ENCODE measurements around the gene AOPEP. TPM values are rescaled to one million over a fixed set of nuclear protein-coding genes. Genes with fewer than 3 reads are reported as not detected.

AOPEP gene
- total RNA-seq, 1 donor from 2014 or later = 92.3 TPM

DNA sequence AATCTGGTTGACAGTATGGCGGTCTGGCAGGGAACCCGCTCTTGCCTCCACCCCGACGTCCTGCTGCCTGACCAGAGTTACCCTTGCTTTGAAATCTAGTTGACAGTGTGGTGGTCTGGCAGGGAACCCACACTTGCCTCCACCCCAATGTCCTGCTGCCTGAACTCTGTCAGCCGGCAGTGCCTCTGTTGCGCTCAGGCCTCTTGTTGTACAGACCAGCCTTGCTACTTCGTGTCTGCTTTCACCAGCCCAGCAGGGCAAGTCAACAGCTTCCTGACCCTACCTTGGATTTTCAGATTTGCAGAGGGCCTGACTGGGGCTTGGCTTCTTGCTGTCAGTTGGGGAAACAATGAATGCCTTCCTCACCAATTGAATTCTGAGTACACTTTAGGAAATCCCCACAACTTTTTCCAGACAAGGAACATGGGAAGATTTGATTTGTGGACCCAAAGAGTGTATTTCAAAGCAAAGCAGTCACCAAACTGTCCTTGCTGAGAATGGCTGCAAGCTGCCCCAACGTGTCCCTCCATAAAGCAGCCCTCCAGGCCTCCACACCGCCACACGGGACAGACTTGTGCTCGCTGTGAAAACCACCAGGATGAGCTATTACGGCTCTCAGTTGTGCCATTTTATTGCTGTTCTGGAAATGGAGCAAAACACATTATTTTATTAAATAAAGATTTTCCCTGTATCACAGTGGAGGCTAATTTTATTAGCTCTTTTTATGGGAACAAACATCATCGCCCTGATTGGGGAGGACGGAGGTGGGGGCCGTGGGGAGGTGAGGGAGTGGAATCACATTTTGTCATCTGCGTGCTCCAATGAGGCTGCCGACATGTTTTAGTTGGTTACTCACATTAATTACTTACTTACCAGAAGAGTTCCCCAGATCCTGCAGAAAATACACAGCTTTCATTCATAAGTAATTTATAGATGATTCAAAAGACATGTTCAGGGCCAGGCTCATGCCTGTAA, 189.3 kb downstream of the AOPEP start:
- TF ChIP-seq CTCF (IDR thresholded peaks at IDR 0.05) = no peak
- Mint-ChIP-seq H3K27ac (ENCODE audit: unreplicated experiment) (peak overlapping the region; percentile 86), H3K36me3 (ENCODE audit: low read depth) (no peaks in the 10 kb centered on the region), H3K27me3 (ENCODE audit: low read depth) (no peaks in the 10 kb centered on the region), H3K4me3 (ENCODE audit: unreplicated experiment) (no peak overlapping the region), H3K9me3 (ENCODE audit: low read depth) (peaks cover 4% of the 10 kb centered on the region), H3K4me1 (ENCODE audit: low read depth) (peaks cover 89% of the 10 kb centered on the region)
- DNase-seq (ENCODE audit: low spot score) = no peak

DNA sequence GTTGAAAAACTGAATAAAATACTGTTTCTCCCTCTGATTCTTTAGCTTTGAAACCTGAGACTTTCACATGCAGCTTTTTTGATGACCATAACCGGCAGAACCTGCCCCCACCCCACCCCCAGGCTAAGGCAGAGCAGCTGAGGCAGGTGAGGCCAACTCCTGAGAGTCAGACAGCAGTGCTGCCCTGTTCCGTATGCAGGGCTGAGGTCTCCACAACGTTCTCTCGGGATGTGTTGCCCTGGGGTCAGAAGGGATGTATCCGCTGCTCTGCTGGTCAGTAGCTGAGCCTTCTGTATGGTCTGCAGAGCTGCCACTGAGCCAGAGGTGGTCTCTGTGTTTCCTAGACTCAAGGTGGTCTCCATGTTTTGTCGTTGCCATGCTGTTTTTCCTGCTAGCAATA, 190.5 kb downstream of the AOPEP start:
- Mint-ChIP-seq H3K36me3 (ENCODE audit: low read depth) (no peaks in the 10 kb centered on the region), H3K27me3 (ENCODE audit: low read depth) (no peaks in the 10 kb centered on the region), H3K9me3 (ENCODE audit: low read depth) (peaks cover 4% of the 10 kb centered on the region), H3K27ac (ENCODE audit: unreplicated experiment) (peak overlapping the region; percentile 78), H3K4me1 (ENCODE audit: low read depth) (peaks cover 91% of the 10 kb centered on the region), H3K4me3 (ENCODE audit: unreplicated experiment) (no peak overlapping the region)
- no peak for TF ChIP-seq CTCF (IDR thresholded peaks at IDR 0.05)
- no peak for DNase-seq (ENCODE audit: low spot score)

DNA sequence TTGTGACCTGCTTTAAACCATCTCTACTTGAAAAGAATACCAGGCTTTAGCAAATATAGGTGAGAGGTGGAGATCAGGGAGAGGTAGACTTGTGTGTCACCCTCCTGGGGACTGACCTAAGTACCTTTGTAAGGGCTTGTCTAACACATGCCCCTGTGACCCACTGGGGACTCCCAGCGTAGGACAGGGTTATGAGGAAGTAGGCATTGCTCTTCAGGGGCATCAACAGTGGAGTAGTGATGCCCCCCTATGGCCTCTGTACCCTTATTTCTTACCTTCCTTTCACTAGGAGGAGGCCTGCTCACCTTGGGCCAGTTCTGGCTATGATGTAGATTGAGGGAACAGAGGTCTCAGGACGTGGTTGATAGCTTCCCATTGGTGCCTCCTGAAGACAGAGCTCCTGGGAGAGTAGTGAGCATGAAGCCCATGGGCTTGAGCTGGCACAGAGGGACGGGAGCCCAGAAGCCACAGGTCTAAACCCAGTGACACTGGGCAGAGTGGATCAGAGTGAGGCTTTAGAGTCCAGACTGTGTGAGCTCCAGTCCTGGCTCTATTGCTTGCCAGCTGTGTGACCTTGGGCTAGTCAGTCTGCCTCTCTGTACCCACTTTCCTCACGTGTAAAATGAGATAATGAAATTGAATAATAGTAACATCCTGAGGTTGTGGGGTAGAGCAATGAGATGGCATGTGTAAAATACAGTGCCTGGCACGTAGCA, 191.7 kb downstream of the AOPEP start:
- H3K27me3 Mint-ChIP-seq (ENCODE audit: low read depth) = no peaks in the 10 kb centered on the region
- H3K4me1 Mint-ChIP-seq (ENCODE audit: low read depth) = peaks cover 90% of the 10 kb centered on the region
- no peak for TF ChIP-seq CTCF (IDR thresholded peaks at IDR 0.05)
- H3K27ac Mint-ChIP-seq (ENCODE audit: unreplicated experiment) = peak overlapping the region; percentile 18
- no peak for DNase-seq (ENCODE audit: low spot score)
- no peaks in the 10 kb centered on the region for H3K9me3 Mint-ChIP-seq (ENCODE audit: low read depth)
- no peak overlapping the region for H3K4me3 Mint-ChIP-seq (ENCODE audit: unreplicated experiment)
- no peaks in the 10 kb centered on the region for H3K36me3 Mint-ChIP-seq (ENCODE audit: low read depth)

DNA sequence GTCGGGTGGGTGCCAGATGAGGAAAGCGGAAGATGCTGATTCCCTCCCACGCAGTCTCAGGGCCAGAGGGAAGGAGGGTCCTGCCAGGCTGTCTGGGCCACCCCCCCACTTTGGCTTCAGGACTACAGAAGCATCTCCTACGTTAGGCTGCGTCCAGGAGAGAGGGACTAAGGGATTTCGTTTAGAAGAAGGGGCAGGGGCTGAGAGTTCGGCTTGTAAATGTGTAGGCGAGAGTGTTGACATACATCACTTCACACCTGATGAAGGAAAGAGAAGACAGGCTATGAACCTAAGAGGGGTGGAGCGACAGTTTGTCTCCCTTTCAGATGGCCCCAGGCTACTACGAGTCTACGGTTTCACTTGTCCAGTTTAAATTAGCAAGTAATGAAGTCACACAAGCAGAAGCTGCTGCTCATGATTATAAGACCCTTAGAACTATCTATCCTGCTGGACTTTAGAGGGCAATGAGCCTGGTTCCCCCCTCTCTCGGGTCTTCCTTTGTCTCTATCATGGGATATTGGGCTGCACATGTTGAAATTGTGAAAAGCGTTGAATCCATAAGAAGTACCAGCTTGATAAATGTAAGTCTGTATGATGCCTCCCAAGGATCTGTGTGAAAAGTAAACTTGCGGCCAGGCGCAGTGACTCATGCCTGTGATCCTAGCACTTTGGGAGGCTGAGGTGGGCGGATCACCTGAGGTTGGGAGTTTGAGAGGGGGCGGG, 193.0 kb downstream of the AOPEP start:
- no peaks in the 10 kb centered on the region for H3K9me3 Mint-ChIP-seq (ENCODE audit: low read depth)
- peaks cover 3% of the 10 kb centered on the region for H3K36me3 Mint-ChIP-seq (ENCODE audit: low read depth)
- DNase-seq (ENCODE audit: low spot score) = no peak
- TF ChIP-seq CTCF (IDR thresholded peaks at IDR 0.05) = no peak
- peak overlapping the region; percentile 98 for H3K27ac Mint-ChIP-seq (ENCODE audit: unreplicated experiment)
- peaks cover 90% of the 10 kb centered on the region for H3K4me1 Mint-ChIP-seq (ENCODE audit: low read depth)
- no peak overlapping the region for H3K4me3 Mint-ChIP-seq (ENCODE audit: unreplicated experiment)
- H3K27me3 Mint-ChIP-seq (ENCODE audit: low read depth) = no peaks in the 10 kb centered on the region
